Stimulated activated naive CD8-positive, alpha-beta T cell treated with anti-CD3 and anti-CD28 coated beads, Interleukin-15, Interleukin-2, amounts not matched to agents 100 U/mL and 50 U/mL, for 24 hours (primary cell): ENCODE results near the gene ZNF513.
"Not testable (repeated sequence)": the region's sequence is repeated elsewhere in the genome, so short reads cannot be mapped to it uniquely, and the experiment has no call there.

Source experiments
- ATAC-seq: fragments of 150-1000 bp; cut with Tn5 transposase; one replicate; pipeline ENCODE4 v1.10.0; 2021
- DNase-seq: peaks from one replicate; pipeline ENCODE4 v3.0.0; 2021

The ZNF513 gene

DNA sequence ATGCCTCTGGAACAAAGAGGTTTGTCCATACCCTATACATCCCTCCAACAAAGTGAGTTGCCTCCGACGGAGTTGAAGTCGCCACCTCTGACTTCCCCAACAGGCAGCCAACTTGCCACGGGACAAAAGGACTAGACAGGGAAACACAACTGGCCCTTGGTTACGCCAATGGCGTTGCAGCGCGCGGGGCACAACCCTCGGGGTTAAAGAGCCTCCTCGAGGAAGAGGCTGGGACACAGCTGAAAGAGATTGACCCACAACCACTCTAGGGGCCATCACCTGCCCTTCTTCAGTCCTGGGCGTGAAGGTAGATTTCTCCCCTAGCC lies 24.5 kb downstream of the ZNF513 start:
- peak; percentile 67 for DNase-seq
- peak; percentile 41 for ATAC-seq

DNA sequence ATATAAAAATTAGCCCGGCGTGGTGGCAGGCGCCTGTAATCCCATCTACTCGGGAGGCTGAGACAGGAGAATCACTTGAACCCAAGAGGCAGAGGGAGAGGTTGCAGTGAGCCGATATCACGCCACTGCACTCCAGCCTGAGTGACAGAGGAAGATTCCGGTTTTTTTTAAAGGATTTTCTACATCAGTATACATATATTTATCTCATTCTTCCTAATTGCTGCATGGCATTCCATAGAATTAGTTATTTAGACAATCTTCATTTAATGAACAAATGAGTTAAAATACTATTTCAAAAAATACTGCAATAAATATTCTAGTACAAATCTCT lies 26.0 kb downstream of the ZNF513 start:
- DNase-seq: no peak
- ATAC-seq: no peak

DNA sequence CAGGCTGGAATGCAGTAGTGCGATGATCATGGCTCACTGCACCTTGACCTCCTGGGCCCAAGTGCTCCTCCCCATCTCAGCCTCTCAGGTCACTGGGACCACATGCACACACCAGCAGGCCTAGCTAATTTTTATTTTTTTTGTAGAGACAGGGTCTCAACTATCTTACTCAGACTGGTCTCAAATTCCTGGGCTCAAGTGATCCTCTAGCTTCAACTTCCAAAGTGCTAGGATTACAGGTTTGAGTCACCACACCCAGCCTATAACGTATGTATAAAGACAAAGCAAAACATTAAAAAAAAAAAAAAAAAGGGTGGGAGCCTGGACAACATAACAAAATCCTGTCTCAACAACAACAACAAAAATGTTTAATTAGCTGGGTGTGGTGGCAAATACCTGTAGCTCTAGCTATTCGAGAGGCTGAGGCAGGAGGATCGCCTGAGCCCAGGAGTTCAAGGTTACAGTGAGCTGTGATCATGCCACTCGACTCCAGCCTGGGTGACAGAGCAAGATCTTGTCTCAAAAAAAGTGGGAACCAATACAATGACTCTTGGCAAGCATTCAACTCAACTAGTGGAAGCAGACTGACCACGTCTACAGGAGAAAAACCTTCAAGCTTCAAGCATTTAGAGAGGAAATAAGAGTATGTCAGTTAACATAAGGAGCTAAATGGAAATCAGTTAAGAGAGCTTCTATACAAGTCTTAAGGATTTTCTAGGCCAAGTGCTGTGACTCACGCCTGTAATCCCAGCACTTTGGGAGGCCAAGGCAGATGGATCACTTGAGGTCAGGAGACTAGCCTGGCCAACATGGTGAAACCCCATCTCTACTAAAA lies 26.6 kb downstream of the ZNF513 start:
- ATAC-seq (no peak), DNase-seq (no peak)

DNA sequence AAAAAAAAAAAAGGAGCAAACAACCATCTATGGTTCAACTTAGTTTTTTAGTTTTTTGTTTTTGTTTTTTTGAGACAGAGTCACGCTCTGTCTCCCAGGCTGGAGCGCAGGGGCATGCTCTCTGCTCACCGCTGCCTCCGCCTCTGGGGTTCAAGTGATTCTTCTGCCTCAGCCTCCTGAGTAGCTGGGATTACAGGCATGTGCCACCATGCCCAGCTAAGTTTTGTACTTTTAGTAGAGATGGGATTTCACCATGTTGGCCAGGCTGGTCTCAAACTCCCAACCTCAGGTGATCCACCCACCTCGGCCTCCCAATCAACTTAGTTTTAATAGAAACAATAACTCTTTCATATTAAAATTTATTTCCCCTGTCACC lies 27.2 kb downstream of the ZNF513 start:
- not testable (repeated sequence) for DNase-seq

DNA sequence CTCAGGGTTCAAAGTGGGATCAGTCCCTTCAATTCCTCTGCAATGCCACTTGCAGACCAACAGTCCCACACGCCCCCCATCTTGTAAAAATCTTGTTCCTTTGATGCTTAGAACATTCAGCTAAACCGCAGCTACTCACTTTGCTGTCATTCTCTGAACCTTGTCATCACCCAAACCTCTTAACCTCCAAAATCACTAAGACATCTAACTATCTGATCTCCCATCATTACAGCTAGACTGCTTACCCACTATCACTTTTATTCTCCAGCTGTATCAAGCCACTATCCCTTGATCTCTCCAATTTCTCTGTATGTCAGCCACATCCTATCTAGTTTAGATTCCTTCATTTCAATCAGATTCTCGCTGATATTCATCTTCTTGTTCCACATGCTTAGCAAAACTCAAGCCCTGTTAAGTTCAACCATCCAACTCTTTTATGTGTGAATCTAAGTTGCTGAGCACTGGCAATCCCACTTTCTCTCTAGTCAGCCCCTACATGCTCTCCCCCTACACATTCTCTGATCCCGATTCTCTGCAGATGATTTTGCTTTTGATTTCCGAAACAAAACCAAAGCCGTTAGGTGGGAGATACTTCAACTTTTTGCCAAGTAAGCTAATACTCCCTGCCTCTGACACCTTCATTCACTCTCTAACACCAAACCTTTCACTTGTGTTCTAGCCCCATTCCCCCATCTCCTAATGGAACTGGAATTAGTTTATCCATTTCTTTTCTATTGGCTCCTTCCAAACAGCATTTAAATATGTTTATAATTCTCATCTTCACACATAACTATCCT lies 28.5 kb downstream of the ZNF513 start:
- ATAC-seq: peak; percentile 37
- no peak for DNase-seq

More for the DNA sequence above, 27.2 kb downstream of the ZNF513 start:
- not testable (repeated sequence) for ATAC-seq

- DNase-seq (no peak), ATAC-seq (no peak)
Observed at GRCh38 chr2:27350106-27350693, 30.3 kb downstream of the ZNF513 start.

DNA sequence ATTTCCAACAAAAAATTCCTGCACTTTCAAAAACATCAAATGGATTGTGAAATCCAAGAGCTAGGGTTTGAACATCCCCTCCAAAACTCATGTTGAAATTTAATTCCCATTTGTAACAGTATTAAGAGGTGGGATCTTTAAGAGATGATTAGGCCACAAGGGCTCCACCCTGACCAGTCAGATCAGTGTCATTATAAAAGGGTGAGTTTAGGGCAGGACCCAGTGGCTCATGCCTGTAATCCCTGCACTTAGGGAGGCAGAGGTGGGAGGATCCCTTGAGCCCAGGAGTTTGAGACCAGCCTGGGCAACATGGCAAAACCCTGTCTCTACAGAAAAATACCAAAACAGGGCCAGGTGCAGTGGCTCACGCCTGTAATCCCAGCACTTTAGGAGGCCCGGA lies 32.9 kb downstream of the ZNF513 start:
- no peak for DNase-seq
- ATAC-seq: no peak

DNA sequence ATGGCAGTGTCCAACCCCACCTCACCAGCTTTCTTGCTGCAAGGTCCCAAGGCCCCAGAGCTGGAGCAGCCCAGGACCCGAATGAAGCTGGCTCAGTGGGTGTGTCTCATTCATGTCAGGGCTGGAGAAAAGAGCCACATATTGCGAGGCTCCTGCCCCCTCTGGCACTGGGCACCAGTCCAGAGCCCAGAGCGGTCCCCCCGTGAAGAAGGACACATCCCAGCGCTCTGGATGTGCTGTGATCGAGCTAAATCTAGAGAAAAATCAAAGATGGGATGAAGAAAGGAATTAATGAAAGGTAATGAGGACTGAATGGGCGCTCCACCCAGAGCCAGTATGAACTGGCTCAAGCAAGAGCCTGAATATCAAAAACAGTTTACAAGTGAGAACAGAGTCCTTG lies 44.4 kb downstream of the ZNF513 start:
- DNase-seq: no peak

GRCh38 chr2:27335311-27335710 lies 45.2 kb downstream of the ZNF513 start:
- ATAC-seq: no peak
- DNase-seq: no peak

More for the DNA sequence above, 44.4 kb downstream of the ZNF513 start:
- ATAC-seq: no peak
